GM23338 (cell line): Measurements from ENCODE around the gene MS4A15. TPM values are rescaled to one million over a fixed set of nuclear protein-coding genes. Genes with fewer than 3 reads are reported as not detected.

Source experiments
- ATAC-seq: fragments of 200-7000 bp; cut with Tn5 transposase; 3 replicates; pipeline ENCODE4 v1.9.1; 2020
- DNase-seq: peaks from one replicate; pipeline ENCODE4 v3.0.0-alpha.2; 2015; ENCODE audit warnings: low spot score
- H2AFZ ChIP-seq: fragments of 200-600 bp; sonication (generic); 2 replicates; pipeline ENCODE4 v1.8.0; 2016; ENCODE audit warnings: antibody characterized with exemption, mild to moderate bottlenecking, moderate library complexity
- H3F3A ChIP-seq: fragments of 200-600 bp; sonication (generic); replicated peaks from 2 replicates; pipeline ENCODE4 v1.8.0; 2017; ENCODE audit warnings: antibody characterized with exemption, mixed run types, low read depth
- H3K27ac ChIP-seq: fragments of 200-600 bp; sonication (generic); 2 replicates; pipeline ENCODE4 v1.6.1; 2016; ENCODE audit warnings: low read depth
- H3K27me3 ChIP-seq: fragments of 200-600 bp; sonication (generic); 2 replicates; pipeline ENCODE4 v1.8.0; 2016; ENCODE audit warnings: mild to moderate bottlenecking, mixed run types, moderate library complexity; ENCODE audit not compliant: insufficient read depth
- H3K36me3 ChIP-seq: fragments of 200-600 bp; sonication (generic); 2 replicates; pipeline ENCODE4 v1.8.0; 2016; ENCODE audit warnings: mild to moderate bottlenecking; ENCODE audit not compliant: insufficient read depth
- H3K4me1 ChIP-seq: fragments of 200-600 bp; sonication (generic); 2 replicates; pipeline ENCODE4 v1.8.0; 2016; ENCODE audit warnings: mild to moderate bottlenecking, moderate library complexity; ENCODE audit not compliant: insufficient read depth
- H3K4me2 ChIP-seq: fragments of 200-600 bp; sonication (generic); 2 replicates; pipeline ENCODE4 v1.7.1; 2017; ENCODE audit warnings: mixed run types
- H3K4me3 ChIP-seq: fragments of 200-600 bp; sonication (generic); 2 replicates; pipeline ENCODE4 v1.6.1; 2016; ENCODE audit warnings: mixed run types
- H3K79me2 ChIP-seq: fragments of 200-600 bp; sonication (generic); replicated peaks from 2 replicates; pipeline ENCODE4 v1.8.0; 2017; ENCODE audit warnings: mild to moderate bottlenecking; ENCODE audit not compliant: insufficient read depth
- H3K9me2 ChIP-seq: fragments of 200-600 bp; sonication (generic); 2 replicates; pipeline ENCODE4 v1.8.0; 2017; ENCODE audit not compliant: insufficient read depth
- H4K20me1 ChIP-seq: fragments of 200-600 bp; sonication (generic); replicated peaks from 2 replicates; pipeline ENCODE4 v1.8.0; 2017; ENCODE audit warnings: mild to moderate bottlenecking; ENCODE audit not compliant: insufficient read depth
- H3K27ac Mint-ChIP-seq: 2 replicates; pipeline ENCODE4 v1.8.0; 2020; ENCODE audit warnings: inconsistent platforms, mild to moderate bottlenecking, moderate library complexity, mixed read lengths
- H3K27me3 Mint-ChIP-seq: 3 replicates; pipeline ENCODE4 v1.8.0; 2022; ENCODE audit warnings: low read depth, mild to moderate bottlenecking, moderate library complexity, mixed read lengths, inconsistent platforms; ENCODE audit not compliant: insufficient read depth, poor library complexity
- H3K36me3 Mint-ChIP-seq: 3 replicates; pipeline ENCODE4 v1.8.0; 2021; ENCODE audit warnings: low read depth, mild to moderate bottlenecking, inconsistent platforms, moderate library complexity, mixed read lengths
- H3K4me1 Mint-ChIP-seq: 3 replicates; pipeline ENCODE4 v1.8.0; 2020; ENCODE audit warnings: mild to moderate bottlenecking, inconsistent platforms, mixed read lengths
- H3K4me3 Mint-ChIP-seq: 3 replicates; pipeline ENCODE4 v1.8.0; 2021; ENCODE audit warnings: moderate library complexity, mild to moderate bottlenecking, inconsistent platforms, mixed read lengths
- H3K9me3 Mint-ChIP-seq: 3 replicates; pipeline ENCODE4 v1.8.0; 2020; ENCODE audit warnings: moderate library complexity, mild to moderate bottlenecking, inconsistent platforms, mixed read lengths
- CREB1 ChIP-seq: fragments of 250-450 bp; sonication (Bioruptor Pico); IDR thresholded peaks from 2 replicates; pipeline ENCODE4 v1.5.0; 2020; ENCODE audit warnings: low read depth, mild to moderate bottlenecking, moderate library complexity
- CTCF ChIP-seq, 2 experiments: fragments of 200-600 bp in 1 of 2; sonication (generic) in 1 of 2; conservative IDR thresholded peaks; 2 replicates each; pipeline versions ENCODE4 v1.5.1 to v1.6.1; 2016 to 2017; ENCODE audit warnings: antibody characterized with exemption in 2 of 2, low read depth in 2 of 2, mild to moderate bottlenecking in 2 of 2, moderate library complexity in 1 of 2
- ETS1 ChIP-seq: IDR thresholded peaks from 2 replicates; pipeline ENCODE4 v1.6.1; 2016; ENCODE audit warnings: antibody characterized with exemption
- EZH2 ChIP-seq: fragments of 200-600 bp; sonication (generic); IDR thresholded peaks from one replicate; pipeline ENCODE4 v1.8.0; 2017; ENCODE audit warnings: antibody characterized with exemption, mild to moderate bottlenecking, low read depth; ENCODE audit not compliant: unreplicated experiment
- EZH2phosphoT487 ChIP-seq: fragments of 200-600 bp; sonication (generic); IDR thresholded peaks from one replicate; pipeline ENCODE4 v1.8.1; 2018; ENCODE audit warnings: antibody characterized with exemption; ENCODE audit not compliant: unreplicated experiment
- JUNB ChIP-seq: IDR thresholded peaks from one replicate; pipeline ENCODE4 v1.6.1; 2016; ENCODE audit warnings: antibody characterized with exemption; ENCODE audit not compliant: unreplicated experiment
- NANOG ChIP-seq: IDR thresholded peaks from 2 replicates; pipeline ENCODE4 v1.6.1; 2016; ENCODE audit warnings: antibody characterized with exemption, borderline replicate concordance
- POLR2AphosphoS5 ChIP-seq: IDR thresholded peaks from 2 replicates; pipeline ENCODE4 v1.6.1; 2016; ENCODE audit warnings: antibody characterized with exemption, low read depth
- REST ChIP-seq: IDR thresholded peaks from one replicate; pipeline ENCODE4 v1.6.1; 2018; ENCODE audit warnings: antibody characterized with exemption; ENCODE audit not compliant: unreplicated experiment
- STAT1 ChIP-seq: IDR thresholded peaks from one replicate; pipeline ENCODE4 v1.6.1; 2016; ENCODE audit warnings: antibody characterized with exemption; ENCODE audit not compliant: unreplicated experiment
- ZNF114 ChIP-seq: fragments of 250-450 bp; sonication (Bioruptor Pico); IDR thresholded peaks from 2 replicates; pipeline ENCODE4 v1.5.0; 2020; ENCODE audit warnings: mild to moderate bottlenecking, moderate library complexity
- ZNF331 ChIP-seq: fragments of 250-450 bp; sonication (Bioruptor Pico); IDR thresholded peaks from 2 replicates; pipeline ENCODE4 v1.5.0; 2020; ENCODE audit warnings: low read depth, mild to moderate bottlenecking, moderate library complexity
- ZNF462 ChIP-seq: fragments of 250-450 bp; sonication (Bioruptor Pico); IDR thresholded peaks from 2 replicates; pipeline ENCODE4 v1.5.0; 2020; ENCODE audit warnings: mild to moderate bottlenecking, moderate library complexity
- polyA plus RNA-seq: library from polyadenylated mRNA; unstranded; fragments of >200 nt; fragmentation: Nextera tagmentation; extraction: Ambion mirVana; gene quantifications from 2 replicates; pipeline ENCODE4 v1.2.1, GENCODE V29; 2016
- total RNA-seq: library from RNA; depleted of rRNA; stranded (reverse); fragments of >200 nt; shearing (Covaris generic); gene quantifications from 2 replicates; pipeline ENCODE4 v1.2.3, GENCODE V29; 2014

MS4A15 gene
- total and polyA plus RNA-seq, 2 experiments from 2014 or later: 0.44 TPM; not detected in 1

- Histone ChIP-seq H3F3A (no peaks in the 10 kb centered on the region), H3K27ac (no peak overlapping the region), H2AFZ (no peak overlapping the region), H4K20me1 (no peaks in the 10 kb centered on the region), H3K4me2 (no peak overlapping the region), H3K4me3 (no peak overlapping the region), H3K27me3 (no peaks in the 10 kb centered on the region), H3K4me1 (no peaks in the 10 kb centered on the region), H3K36me3 (no peaks in the 10 kb centered on the region), H3K9me2 (0 out of 2 replicates have a peak, but pooled peaks cover 8% of the 10 kb centered on the region), H3K79me2 (no peaks in the 10 kb centered on the region)
- TF ChIP-seq STAT1 (no peak), ZNF114 (no peak), NANOG (no peak), ZNF331 (CRISPR knock-in tag) (no peak), JUNB (no peak), ZNF462 (CRISPR knock-in tag) (no peak), ETS1 (no peak), EZH2phosphoT487 (no peak), CREB1 (no peak), CTCF (conservative IDR thresholded peaks at IDR 0.05; ENCODE audit: low read depth in 2 of 2) (no peak), POLR2AphosphoS5 (no peak), REST (no peak), EZH2 (no peak)
- Mint-ChIP-seq H3K36me3 (peaks cover 13% of the 10 kb centered on the region; the same call in 2 of the 3 replicates), H3K27ac (no peak overlapping the region), H3K9me3 (peaks cover 39% of the 10 kb centered on the region), H3K4me1 (no peaks in the 10 kb centered on the region), H3K4me3 (no peak overlapping the region), H3K27me3 (peaks cover 12% of the 10 kb centered on the region)
- DNase-seq (no peak), ATAC-seq (no peak)
Observed at GRCh38 chr11:60720460-60720859, 36.2 kb upstream of the MS4A15 start.
